BE2C (cell line): ENCODE measurements around the gene AACS.

Experiments
- DNase-seq: peaks from one replicate; pipeline ENCODE4 v3.0.0-alpha.2; 2020
- H3K27me3 ChIP-seq: fragments of 250-450 bp; sonication (Bioruptor Pico); 2 replicates; pipeline ENCODE4 v1.5.1; 2020; ENCODE audit warnings: mild to moderate bottlenecking
- H3K36me3 ChIP-seq: fragments of 250-450 bp; sonication (Bioruptor Pico); 2 replicates; pipeline ENCODE4 v1.5.1; 2020; ENCODE audit warnings: mild to moderate bottlenecking
- H3K4me1 ChIP-seq: fragments of 250-450 bp; sonication (Bioruptor Pico); 2 replicates; pipeline ENCODE4 v1.5.1; 2020
- H3K4me3 ChIP-seq: 2 replicates; pipeline ENCODE4 v1.5.1; 2011; ENCODE audit warnings: low read depth, low read length
- H3K9me3 ChIP-seq: fragments of 250-450 bp; sonication (Bioruptor Pico); 2 replicates; pipeline ENCODE4 v1.5.1; 2020
- TF ChIP-seq, protein P1 (sequence below): IDR thresholded peaks from 2 replicates; pipeline ENCODE4 v1.5.1; 2012; ENCODE audit warnings: mild to moderate bottlenecking, low read depth, low read length

AACS gene

DNA sequence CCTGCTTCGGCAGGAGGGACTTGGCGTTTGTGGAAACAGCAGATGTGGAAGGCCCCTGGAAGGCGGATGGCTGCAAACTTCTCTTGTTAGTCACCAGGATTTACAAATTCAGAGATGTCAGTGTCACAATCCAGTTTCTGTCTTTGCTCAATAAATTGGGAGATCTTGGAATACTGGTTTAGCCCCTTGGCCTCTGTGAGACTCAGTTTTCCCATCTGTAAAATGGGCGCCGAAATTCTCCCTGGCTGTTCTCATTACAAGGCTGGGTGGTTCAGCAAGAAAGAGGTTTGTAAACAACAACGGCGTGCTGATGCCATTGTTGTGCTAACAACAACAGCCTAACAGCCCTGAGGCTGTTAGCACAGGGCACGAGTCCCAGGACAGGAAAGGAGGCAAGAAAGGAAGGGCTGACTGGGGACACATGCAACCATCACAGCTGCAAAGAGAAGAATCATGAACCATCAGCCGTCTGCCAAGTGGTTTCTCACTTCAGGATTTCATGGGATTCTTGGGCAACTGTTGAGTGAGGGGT, 127.5 kb downstream of the AACS start:
- Histone ChIP-seq H3K4me3 (no peak overlapping the region), H3K4me1 (peaks cover 2% of the 10 kb centered on the region; the same call in 1 of the 2 replicates), H3K9me3 (no peaks in the 10 kb centered on the region), H3K36me3 (no peaks in the 10 kb centered on the region), H3K27me3 (peaks cover 22% of the 10 kb centered on the region)
- TF ChIP-seq, protein P1, sequence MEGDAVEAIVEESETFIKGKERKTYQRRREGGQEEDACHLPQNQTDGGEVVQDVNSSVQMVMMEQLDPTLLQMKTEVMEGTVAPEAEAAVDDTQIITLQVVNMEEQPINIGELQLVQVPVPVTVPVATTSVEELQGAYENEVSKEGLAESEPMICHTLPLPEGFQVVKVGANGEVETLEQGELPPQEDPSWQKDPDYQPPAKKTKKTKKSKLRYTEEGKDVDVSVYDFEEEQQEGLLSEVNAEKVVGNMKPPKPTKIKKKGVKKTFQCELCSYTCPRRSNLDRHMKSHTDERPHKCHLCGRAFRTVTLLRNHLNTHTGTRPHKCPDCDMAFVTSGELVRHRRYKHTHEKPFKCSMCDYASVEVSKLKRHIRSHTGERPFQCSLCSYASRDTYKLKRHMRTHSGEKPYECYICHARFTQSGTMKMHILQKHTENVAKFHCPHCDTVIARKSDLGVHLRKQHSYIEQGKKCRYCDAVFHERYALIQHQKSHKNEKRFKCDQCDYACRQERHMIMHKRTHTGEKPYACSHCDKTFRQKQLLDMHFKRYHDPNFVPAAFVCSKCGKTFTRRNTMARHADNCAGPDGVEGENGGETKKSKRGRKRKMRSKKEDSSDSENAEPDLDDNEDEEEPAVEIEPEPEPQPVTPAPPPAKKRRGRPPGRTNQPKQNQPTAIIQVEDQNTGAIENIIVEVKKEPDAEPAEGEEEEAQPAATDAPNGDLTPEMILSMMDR, result no peak
- no peak for DNase-seq
